Gastroesophageal sphincter (tissue), 4 donors: Measurements from ENCODE around the gene DMGDH. TPM values are rescaled to one million over a fixed set of nuclear protein-coding genes. Genes with fewer than 3 reads are reported as not detected.
"Not testable (repeated sequence)": the region's sequence is repeated elsewhere in the genome, so short reads cannot be mapped to it uniquely, and the experiment has no call there.

Experiments used
- ATAC-seq: fragments of 150-250 bp; one replicate; pipeline ENCODE4 v1.9.1; 2016; ENCODE audit warnings: mild to moderate bottlenecking, moderate library complexity
- H3K27ac ChIP-seq, 4 donors: fragments of 200-600 bp; sonication (generic) in 3 of 4; 1 replicate in 3 of 4; 2 replicates in 1 of 4; pipeline ENCODE4 v1.5.1; 2016 to 2019
- H3K27me3 ChIP-seq: fragments of 200-600 bp; sonication (generic); one replicate; pipeline ENCODE4 v1.5.1; 2019
- H3K36me3 ChIP-seq, 2 donors: fragments of 200-600 bp; sonication (generic); one replicate each; pipeline ENCODE4 v1.5.1; 2019; ENCODE audit warnings: control low read depth in 1 of 2
- H3K4me1 ChIP-seq, 3 donors: fragments of 200-600 bp; sonication (generic); 1 replicate in 2 of 3; 2 replicates in 1 of 3; pipeline ENCODE4 v1.5.1; 2016 to 2019; ENCODE audit warnings: control low read depth in 2 of 3
- H3K4me3 ChIP-seq, 2 donors: fragments of 200-600 bp; sonication (generic); one replicate each; pipeline ENCODE4 v1.5.1; 2019; ENCODE audit warnings: mild to moderate bottlenecking in 1 of 2, moderate library complexity in 1 of 2
- H3K9me3 ChIP-seq, 3 donors: fragments of 200-600 bp; sonication (generic); one replicate each; pipeline ENCODE4 v1.5.1; 2017 to 2019; ENCODE audit warnings: control low read depth in 2 of 3
- EP300 ChIP-seq: sonication (generic); formaldehyde crosslinking; IDR thresholded peaks from one replicate; pipeline ENCODE4 v1.6.1; 2017; ENCODE audit warnings: antibody characterized with exemption, mild to moderate bottlenecking
- POLR2A ChIP-seq, 2 donors: fragments of 450-650 bp; IDR thresholded peaks; one replicate each; pipeline ENCODE4 v1.6.1; 2017; ENCODE audit warnings: antibody characterized with exemption in 2 of 2, mild to moderate bottlenecking in 2 of 2, moderate library complexity in 1 of 2
- POLR2AphosphoS5 ChIP-seq: sonication (generic); formaldehyde crosslinking; IDR thresholded peaks from one replicate; pipeline ENCODE4 v1.6.1; 2017; ENCODE audit warnings: antibody characterized with exemption
- WGBS, 2 donors: methylation state at CpG; one replicate each; pipeline ENCODE4 v1.1.5; 2018; ENCODE audit warnings: low coverage in 1 of 2; 5-methylcytosine and 5-hydroxymethylcytosine counted together
- total RNA-seq, 4 donors: library from RNA; depleted of rRNA; stranded (reverse); fragments of >200 nt; gene quantifications; one replicate each; pipeline ENCODE4 v1.1.0, GENCODE V29; 2016
- TF ChIP-seq, protein P1 (sequence below), 4 experiments: fragments of 200-600 bp in 2 of 4; fragments of 450-650 bp in 2 of 4; sonication (generic) in 1 of 4; IDR thresholded peaks; one replicate each; pipeline ENCODE4 v1.5.1; 2017 to 2019; ENCODE audit warnings: antibody characterized with exemption in 4 of 4, mild to moderate bottlenecking in 2 of 4, moderate library complexity in 2 of 4

Gene DMGDH
- total RNA-seq, 4 donors from 2014 or later: 4.7 to 7.3 (median 6.0) TPM

DNA sequence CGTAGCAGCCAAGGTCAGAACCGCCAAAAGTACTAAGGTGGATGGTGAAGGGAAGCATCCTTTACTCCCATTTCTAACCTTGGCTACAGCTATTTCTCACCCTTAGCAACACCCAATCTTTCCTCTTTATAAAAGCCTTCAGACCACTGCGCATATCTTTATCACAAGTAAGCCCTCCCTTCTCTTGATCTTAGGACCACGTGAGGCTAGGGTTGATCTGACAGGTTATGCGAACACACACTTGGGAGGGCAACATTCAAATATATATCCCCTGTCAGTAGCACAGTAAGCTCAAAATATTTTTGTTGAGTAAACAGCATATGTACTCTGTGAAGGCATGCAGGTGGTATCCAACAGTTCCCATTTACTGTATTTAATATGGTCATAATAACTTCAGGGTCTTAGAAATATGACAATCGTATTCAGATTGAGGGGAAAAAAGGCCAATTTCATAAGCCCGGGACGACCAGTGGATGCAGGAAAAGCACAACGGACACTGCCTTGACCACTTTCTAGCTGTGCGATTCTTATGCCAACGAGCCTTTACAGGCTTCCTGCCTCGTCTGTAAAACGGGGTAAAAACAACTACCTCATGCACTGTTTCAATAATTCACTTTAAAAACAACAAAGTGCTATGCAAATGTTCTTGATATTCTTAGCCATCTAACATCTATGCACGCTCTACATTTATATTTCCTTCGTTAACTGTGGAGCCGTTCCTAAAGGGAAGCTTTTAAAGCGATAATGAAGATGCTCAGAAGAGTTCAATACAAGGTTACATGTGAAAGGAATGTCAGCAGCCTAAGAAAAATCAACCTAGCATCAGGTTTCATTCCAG lies 85.7 kb downstream of the DMGDH start:
- H3K27me3 ChIP-seq: no peaks in the 10 kb centered on the region
- TF ChIP-seq EP300 (no peak), POLR2AphosphoS5 (no peak), POLR2A (IDR thresholded peaks at IDR 0.05) (no peak)
- TF ChIP-seq, protein P1, sequence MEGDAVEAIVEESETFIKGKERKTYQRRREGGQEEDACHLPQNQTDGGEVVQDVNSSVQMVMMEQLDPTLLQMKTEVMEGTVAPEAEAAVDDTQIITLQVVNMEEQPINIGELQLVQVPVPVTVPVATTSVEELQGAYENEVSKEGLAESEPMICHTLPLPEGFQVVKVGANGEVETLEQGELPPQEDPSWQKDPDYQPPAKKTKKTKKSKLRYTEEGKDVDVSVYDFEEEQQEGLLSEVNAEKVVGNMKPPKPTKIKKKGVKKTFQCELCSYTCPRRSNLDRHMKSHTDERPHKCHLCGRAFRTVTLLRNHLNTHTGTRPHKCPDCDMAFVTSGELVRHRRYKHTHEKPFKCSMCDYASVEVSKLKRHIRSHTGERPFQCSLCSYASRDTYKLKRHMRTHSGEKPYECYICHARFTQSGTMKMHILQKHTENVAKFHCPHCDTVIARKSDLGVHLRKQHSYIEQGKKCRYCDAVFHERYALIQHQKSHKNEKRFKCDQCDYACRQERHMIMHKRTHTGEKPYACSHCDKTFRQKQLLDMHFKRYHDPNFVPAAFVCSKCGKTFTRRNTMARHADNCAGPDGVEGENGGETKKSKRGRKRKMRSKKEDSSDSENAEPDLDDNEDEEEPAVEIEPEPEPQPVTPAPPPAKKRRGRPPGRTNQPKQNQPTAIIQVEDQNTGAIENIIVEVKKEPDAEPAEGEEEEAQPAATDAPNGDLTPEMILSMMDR (IDR thresholded peaks at IDR 0.05): no peak
- no peaks in the 10 kb centered on the region for H3K36me3 ChIP-seq
- H3K9me3 ChIP-seq: no peaks in the 10 kb centered on the region
- H3K4me1 ChIP-seq: peaks cover 3 to 60% (median 8%) of the 10 kb centered on the region in 3 donors
- 20 to 25% methylated on average over 17 of the region's 17 CpGs for WGBS, 2 donors
- peak overlapping the region; percentile 60 to 97 for H3K4me3 ChIP-seq
- no peak for ATAC-seq
- peak overlapping the region; percentile 84 to 100 (median 98) for H3K27ac ChIP-seq

DNA sequence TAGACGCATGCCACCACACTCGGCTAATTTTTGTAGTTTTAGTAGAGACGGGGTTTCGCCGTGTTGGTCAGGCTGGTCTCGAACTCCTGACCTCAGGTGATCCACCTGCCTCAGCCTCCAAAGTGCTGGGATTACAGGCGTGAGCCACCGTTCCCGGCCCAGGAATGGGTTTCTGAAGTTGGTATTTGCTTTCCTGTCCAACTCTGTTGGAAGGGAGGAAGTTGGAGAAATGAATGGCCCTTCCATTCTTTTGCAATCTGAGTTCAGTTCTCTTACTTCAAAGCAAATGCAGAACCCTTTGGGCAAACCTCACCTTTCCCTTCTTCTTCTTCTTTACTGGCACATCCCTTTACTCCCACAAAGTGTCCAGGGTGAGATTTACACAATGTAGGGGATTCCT lies 86.3 kb downstream of the DMGDH start:
- not testable (repeated sequence) for H3K36me3 ChIP-seq, H3K9me3 ChIP-seq, ATAC-seq, H3K27me3 ChIP-seq
- WGBS, 2 donors: 94% methylated on average over 9 of the region's 9 CpGs; no CpG with 5 or more reads in 1 of the 2 donors
- H3K27ac ChIP-seq: peak overlapping the region; percentile 84 to 100 (median 98)
- peak overlapping the region in 1 of 2 donors; percentile 97 for H3K4me3 ChIP-seq
- H3K4me1 ChIP-seq: peaks cover 3 to 60% (median 8%) of the 10 kb centered on the region in 3 donors

DNA sequence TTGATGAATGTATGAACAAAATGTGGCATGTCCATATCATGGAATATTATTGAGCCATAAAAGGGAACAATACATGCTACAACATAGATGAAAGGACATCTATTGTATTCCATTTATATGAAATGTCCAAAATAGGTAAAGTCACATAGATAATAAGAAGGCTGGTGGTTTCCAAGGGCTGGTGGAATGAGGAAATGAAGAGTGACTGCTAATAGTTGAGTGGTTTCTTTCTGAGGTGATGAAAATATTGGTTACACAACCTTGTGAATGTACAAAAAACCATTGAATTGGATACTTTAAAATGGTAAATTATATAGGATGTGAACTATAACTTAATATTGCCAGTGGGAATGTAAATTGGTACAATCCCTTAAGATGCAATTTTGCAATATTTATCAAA lies 89.6 kb downstream of the DMGDH start:
- Histone ChIP-seq H3K4me1 (peaks cover 3 to 55% (median 8%) of the 10 kb centered on the region in 3 donors), H3K27ac (no peak overlapping the region), H3K9me3 (no peaks in the 10 kb centered on the region), H3K4me3 (no peak overlapping the region), H3K27me3 (no peaks in the 10 kb centered on the region), H3K36me3 (no peaks in the 10 kb centered on the region)
- no peak for ATAC-seq
- TF ChIP-seq POLR2AphosphoS5 (no peak), EP300 (no peak), POLR2A (IDR thresholded peaks at IDR 0.05) (no peak)
- TF ChIP-seq, protein P1 (IDR thresholded peaks at IDR 0.05): no peak

- Histone ChIP-seq H3K9me3 (no peaks in the 10 kb centered on the region), H3K36me3 (no peaks in the 10 kb centered on the region), H3K4me3 (no peak overlapping the region), H3K4me1 (peaks cover 3 to 62% (median 8%) of the 10 kb centered on the region in 3 donors), H3K27me3 (no peaks in the 10 kb centered on the region), H3K27ac (peak overlapping the region in 2 of 4 donors; percentile 5 to 24)
- WGBS, 2 donors: 81 to 87% methylated on average over 6 to 7 of the region's 7 CpGs
- ATAC-seq: no peak
- TF ChIP-seq, protein P1 (IDR thresholded peaks at IDR 0.05): no peak
- TF ChIP-seq POLR2AphosphoS5 (no peak), EP300 (no peak), POLR2A (IDR thresholded peaks at IDR 0.05) (no peak)
These were observed 90.2 kb downstream of the DMGDH start for GRCh38 chr5:78979117-78979742.

- ATAC-seq: no peak
These were observed 94.4 kb downstream of the DMGDH start for GRCh38 chr5:78975035-78975434.

More at GRCh38 chr5:78975035-78975434, 94.4 kb downstream of the DMGDH start:
- H3K27ac ChIP-seq: no peak overlapping the region
- no peaks in the 10 kb centered on the region for H3K9me3 ChIP-seq
- H3K36me3 ChIP-seq: no peaks in the 10 kb centered on the region
- 97% methylated on average over 7 of the region's 8 CpGs; no CpG with 5 or more reads in 1 of the 2 donors for WGBS, 2 donors
- H3K4me3 ChIP-seq: no peak overlapping the region
- peaks cover 4 to 51% (median 9%) of the 10 kb centered on the region in 3 donors for H3K4me1 ChIP-seq
- TF ChIP-seq POLR2A (IDR thresholded peaks at IDR 0.05) (no peak), POLR2AphosphoS5 (no peak), EP300 (no peak)
- TF ChIP-seq, protein P1 (IDR thresholded peaks at IDR 0.05): no peak
- no peaks in the 10 kb centered on the region for H3K27me3 ChIP-seq
